Motor neuron (in vitro differentiated cells): ENCODE measurements around the gene ALDH1A1. TPM values are rescaled to one million over a fixed set of nuclear protein-coding genes. Genes with fewer than 3 reads are reported as not detected.

Experiments
- ATAC-seq, 8 experiments: fragments of 200-7000 bp; cut with Tn5 transposase; replicated peaks in 6 of 8; 2 replicates each; pipeline ENCODE4 v1.8.0; 2021; ENCODE audit warnings: mild to moderate bottlenecking in 8 of 8, moderate library complexity in 8 of 8
- H3K27ac ChIP-seq, 2 donors: fragments of 250-450 bp; sonication (Bioruptor Pico); 2 replicates each; pipeline ENCODE4 v1.9.0; 2021; ENCODE audit warnings: antibody characterized with exemption in 2 of 2, mild to moderate bottlenecking in 2 of 2, moderate library complexity in 1 of 2
- H3K4me1 ChIP-seq, 2 donors: fragments of 250-450 bp; sonication (Bioruptor Pico); replicated peaks in 1 of 2; 2 replicates each; pipeline ENCODE4 v1.6.1; 2021; ENCODE audit warnings: antibody characterized with exemption in 2 of 2, mild to moderate bottlenecking in 2 of 2, moderate library complexity in 1 of 2
- H3K4me3 ChIP-seq, 5 donors: fragments of 250-450 bp; sonication (Bioruptor Pico); 2 replicates each; pipeline ENCODE4 v1.9.0; 2021; ENCODE audit warnings: antibody characterized with exemption in 5 of 5, mild to moderate bottlenecking in 5 of 5, moderate library complexity in 4 of 5
- WGBS, 10 experiments: fragments of 450-650 bp; shearing (Covaris generic); methylation state at CpG; one replicate each; pipeline ENCODE4 v1.0.0; 2022; 5-methylcytosine and 5-hydroxymethylcytosine counted together
- in situ Hi-C, 9 experiments: fragments of 400-800 bp; cut with MboI; loops; one replicate each; pipeline ENCODE4 v1.15.0; 2021; ENCODE audit warnings: low sequenced_read_pairs in 9 of 9, low pct_unique_long_range_greater_than_20kb in 2 of 9; ENCODE audit not compliant: unreplicated experiment in 9 of 9
- total RNA-seq, 8 experiments: library from RNA; unstranded; fragments of 300-600 nt; gene quantifications; 2 replicates each; pipeline versions ENCODE4 v1.2.3 to v1.2.4, GENCODE V29; 2022

The ALDH1A1 gene
- total RNA-seq, 8 experiments from 2014 or later, result 0.14 to 7.8 (median 0.31) TPM; not detected in 3

DNA sequence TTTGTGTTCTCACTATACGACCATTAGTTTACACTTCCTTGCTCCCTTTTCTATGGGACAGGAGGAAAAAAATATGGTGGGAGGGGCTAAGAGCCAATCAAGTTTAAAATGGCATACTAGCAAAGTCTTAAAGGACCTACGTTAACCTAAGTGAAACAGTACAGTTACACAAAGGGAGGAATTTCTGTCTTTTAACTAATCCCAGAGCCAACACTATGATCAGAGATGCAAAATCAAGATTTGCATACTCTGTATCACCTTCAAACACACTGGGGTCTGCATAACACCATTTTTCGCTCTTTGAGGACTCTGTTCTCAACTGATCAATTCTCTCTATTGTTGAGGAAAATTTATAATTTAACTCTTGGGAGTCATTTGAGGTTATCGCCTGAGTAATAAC is 49.8 kb downstream of the ALDH1A1 start:
- no peak for ATAC-seq
- Histone ChIP-seq H3K4me3 (no peak overlapping the region), H3K27ac (no peak overlapping the region), H3K4me1 (no peaks in the 10 kb centered on the region)
- WGBS, 10 experiments, result 79 to 100% (median 88%) methylated on average over 1 to 4 of the region's 4 CpGs; no CpG with 5 or more reads in 1 of the 10 experiments
- in situ Hi-C loops, result no loop called here

- Histone ChIP-seq H3K27ac (no peak overlapping the region), H3K4me1 (no peaks in the 10 kb centered on the region), H3K4me3 (no peak overlapping the region)
- WGBS, 10 experiments, result 78 to 100% (median 86%) methylated on average over 1 of the region's 1 CpG; no CpG with 5 or more reads in 2 of the 10 experiments
- no peak for ATAC-seq
- in situ Hi-C loops, result no loop called here
These were observed 50.6 kb downstream of the ALDH1A1 start for GRCh38 chr9:72902268-72902667.

DNA sequence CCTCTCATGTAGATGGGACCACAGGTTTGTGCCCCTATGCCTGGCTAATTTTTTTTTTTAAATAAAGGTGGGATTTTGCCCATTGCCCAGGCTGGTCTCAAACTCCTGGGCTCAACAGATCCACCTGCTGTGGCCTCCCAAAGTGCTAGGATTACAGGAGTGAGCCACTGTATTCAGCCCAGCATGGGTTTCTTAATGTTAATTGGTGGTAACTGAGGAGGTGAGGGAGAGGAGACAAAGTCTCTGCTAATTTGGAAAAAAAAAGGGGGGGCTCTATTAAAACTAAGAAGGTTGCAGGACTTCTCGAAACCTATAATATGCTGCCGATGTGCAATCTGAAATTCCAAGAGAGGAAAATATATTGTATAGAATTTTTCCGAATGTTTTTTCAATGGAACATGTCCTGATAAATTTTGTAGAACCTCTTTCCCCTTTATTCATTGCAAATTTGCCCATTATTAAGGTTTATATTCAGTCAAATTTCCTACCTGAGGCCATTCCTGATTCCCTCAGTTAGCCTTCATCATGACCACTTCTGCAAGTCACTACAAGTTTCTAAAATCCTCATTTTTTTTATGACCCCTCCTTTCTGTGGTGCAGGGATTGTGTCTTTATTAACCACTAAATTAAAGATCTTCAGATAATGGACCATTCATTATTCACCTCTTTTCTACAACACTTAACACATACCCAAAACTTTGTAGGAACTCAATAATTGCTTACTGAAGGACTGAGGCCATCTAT is 52.9 kb downstream of the ALDH1A1 start:
- 77 to 100% (median 90%) methylated on average over 1 to 3 of the region's 3 CpGs for WGBS, 10 experiments
- ATAC-seq, result no peak
- Histone ChIP-seq H3K4me1 (no peaks in the 10 kb centered on the region), H3K27ac (no peak overlapping the region), H3K4me3 (no peak overlapping the region)
- in situ Hi-C loops, result no loop called here

DNA sequence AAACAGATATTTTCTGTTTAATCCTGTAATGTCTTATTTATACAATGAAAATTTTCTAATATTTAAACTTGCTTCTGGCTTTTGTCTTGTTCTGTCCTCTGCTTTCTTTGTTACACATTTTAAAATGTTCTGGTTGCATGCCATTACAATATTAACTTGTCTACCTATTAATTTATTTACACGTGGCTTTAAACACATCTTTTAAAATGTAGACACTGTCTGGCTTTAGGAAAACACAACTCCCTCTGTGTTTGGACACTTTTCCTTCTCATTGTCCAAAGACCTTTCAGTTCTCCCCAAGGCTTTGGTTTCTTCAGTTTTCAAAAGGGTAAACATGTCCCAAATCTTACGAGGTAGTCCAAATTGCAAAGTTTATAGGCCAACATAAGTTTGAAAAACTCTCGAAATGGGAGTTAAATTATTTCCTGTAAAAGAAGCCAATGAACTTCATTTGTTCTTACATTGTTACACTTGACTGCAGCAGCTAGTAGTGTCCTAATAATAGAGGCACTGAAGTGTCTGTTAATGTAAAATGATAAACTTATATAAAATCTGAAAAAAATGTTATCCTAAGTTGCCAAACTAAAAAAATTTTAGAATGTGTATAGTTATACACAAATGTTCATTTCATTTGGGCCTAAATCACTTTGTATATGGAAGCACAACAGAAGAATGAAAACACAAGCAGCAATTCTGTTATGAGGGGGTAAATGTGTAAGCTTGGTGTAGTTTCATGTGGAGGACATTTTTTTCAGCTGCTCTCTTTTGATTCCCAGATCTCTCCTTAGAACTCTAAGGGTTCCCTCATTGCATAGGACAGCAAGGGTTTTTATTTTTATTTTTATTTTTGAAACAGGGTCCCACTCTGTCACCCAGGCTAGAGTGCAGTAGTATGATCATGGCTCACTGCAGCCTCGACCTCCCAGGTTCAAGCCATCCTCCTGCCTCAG is 53.8 kb downstream of the ALDH1A1 start:
- no peaks in the 10 kb centered on the region for H3K4me1 ChIP-seq
- ATAC-seq, result no peak
- in situ Hi-C loops, result no loop called here
- H3K27ac ChIP-seq, result no peak overlapping the region
- no peak overlapping the region for H3K4me3 ChIP-seq
- 29 to 81% (median 61%) methylated on average over 2 to 4 of the region's 4 CpGs; no CpG with 5 or more reads in 2 of the 10 experiments for WGBS, 10 experiments

- Histone ChIP-seq H3K27ac (no peak overlapping the region), H3K4me1 (no peaks in the 10 kb centered on the region), H3K4me3 (no peak overlapping the region)
- WGBS, 10 experiments, result 65 to 100% (median 87%) methylated on average over 1 to 2 of the region's 2 CpGs; no CpG with 5 or more reads in 1 of the 10 experiments
- no peak for ATAC-seq
- in situ Hi-C loops, result no loop called here
These were observed 54.5 kb downstream of the ALDH1A1 start for GRCh38 chr9:72898360-72898759.

- in situ Hi-C loops, result no loop called here
- WGBS, 10 experiments, result 69 to 100% (median 95%) methylated on average over 1 to 3 of the region's 3 CpGs; no CpG with 5 or more reads in 2 of the 10 experiments
These were observed 55.7 kb downstream of the ALDH1A1 start for GRCh38 chr9:72897069-72897649.

GRCh38 chr9:72896439-72896838 is 56.4 kb downstream of the ALDH1A1 start:
- whole genome bisulfite sequencing, 10 experiments, result 67 to 100% (median 100%) methylated on average over 1 of the region's 1 CpG; no CpG with 5 or more reads in 1 of the 10 experiments
- Histone ChIP-seq H3K27ac (no peak overlapping the region), H3K4me3 (no peak overlapping the region), H3K4me1 (no peaks in the 10 kb centered on the region)
- ATAC-seq, result no peak
- in situ Hi-C loops, result no loop called here

More at GRCh38 chr9:72897069-72897649, 55.7 kb downstream of the ALDH1A1 start:
- no peak overlapping the region for H3K27ac ChIP-seq
- H3K4me1 ChIP-seq, result no peaks in the 10 kb centered on the region
- no peak overlapping the region for H3K4me3 ChIP-seq
- no peak for ATAC-seq

DNA sequence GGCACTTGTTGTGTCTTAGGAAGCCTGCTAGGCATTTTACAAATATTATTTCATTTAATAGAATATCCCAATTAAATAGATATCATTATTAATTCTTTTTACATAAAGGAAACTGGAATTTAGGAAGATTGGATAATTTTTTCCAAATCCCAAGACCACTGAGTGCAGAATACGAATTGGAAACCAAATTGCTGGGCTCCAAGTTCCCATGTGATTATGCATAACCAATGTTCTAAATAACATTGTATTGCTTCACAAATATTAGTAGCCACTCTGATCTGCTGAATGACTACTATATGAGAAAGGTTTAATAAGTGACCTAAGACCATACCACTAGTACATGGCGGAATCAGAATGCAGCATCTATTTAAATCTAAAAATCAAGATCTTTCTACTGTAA is 57.7 kb downstream of the ALDH1A1 start:
- ATAC-seq, result no peak
- Histone ChIP-seq H3K4me3 (no peak overlapping the region), H3K27ac (no peak overlapping the region), H3K4me1 (no peaks in the 10 kb centered on the region)
- 60 to 100% (median 96%) methylated on average over 1 to 2 of the region's 2 CpGs for WGBS, 10 experiments
- in situ Hi-C loops, result no loop called here

DNA sequence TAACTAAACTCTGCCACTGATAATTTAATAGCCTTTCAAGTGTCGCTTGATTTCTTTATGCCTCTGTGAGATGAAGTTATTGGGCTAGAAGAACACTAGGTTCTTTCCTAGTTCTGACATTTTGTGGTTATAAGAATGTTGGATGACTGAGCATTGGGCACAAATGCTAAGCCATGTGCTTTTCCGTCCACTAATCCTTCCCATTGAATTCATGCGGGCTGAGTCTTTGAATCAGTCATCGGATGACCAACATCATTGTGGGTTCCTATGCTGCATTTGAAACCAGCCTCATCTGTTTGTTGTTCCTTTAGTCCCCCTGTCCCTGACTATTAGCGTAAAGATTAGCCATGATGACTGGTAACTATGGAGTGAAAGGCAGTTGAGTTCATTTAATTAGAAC is 58.5 kb downstream of the ALDH1A1 start:
- in situ Hi-C loops, result no loop called here
- H3K4me3 ChIP-seq, result no peak overlapping the region
- ATAC-seq, result no peak
- no peak overlapping the region for H3K27ac ChIP-seq
- no peaks in the 10 kb centered on the region for H3K4me1 ChIP-seq
- WGBS, 10 experiments, result 0 to 100% (median 67%) methylated on average over 2 to 5 of the region's 5 CpGs; no CpG with 5 or more reads in 2 of the 10 experiments

DNA sequence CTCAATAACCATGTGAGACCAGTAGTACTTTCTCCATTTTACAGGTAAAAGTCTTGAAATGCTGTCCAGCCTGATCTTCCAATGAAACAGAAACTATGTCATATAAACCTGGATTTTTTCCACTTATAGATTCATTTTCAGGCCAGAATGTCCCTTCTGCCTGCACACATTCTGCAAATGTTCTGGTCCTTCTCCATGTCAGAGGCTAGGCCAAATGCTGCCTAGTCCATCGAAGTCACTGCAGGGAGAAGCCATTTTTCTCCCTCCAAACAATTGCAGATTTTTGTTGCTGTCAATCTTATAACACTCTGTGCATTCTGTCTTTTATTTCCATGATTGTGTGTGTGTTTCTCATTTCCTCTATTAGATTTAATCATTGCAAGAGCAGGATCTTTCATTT is 59.4 kb downstream of the ALDH1A1 start:
- ATAC-seq, result no peak
- in situ Hi-C loops, result no loop called here
- H3K4me3 ChIP-seq, result no peak overlapping the region
- 0 to 100% (median 67%) methylated on average over 1 of the region's 1 CpG; no CpG with 5 or more reads in 3 of the 10 experiments for WGBS, 10 experiments
- H3K27ac ChIP-seq, result no peak overlapping the region
- no peaks in the 10 kb centered on the region for H3K4me1 ChIP-seq

GRCh38 chr9:72891043-72891442 is 61.8 kb downstream of the ALDH1A1 start:
- Histone ChIP-seq H3K27ac (no peak overlapping the region), H3K4me1 (no peaks in the 10 kb centered on the region), H3K4me3 (no peak overlapping the region)
- in situ Hi-C loops, result no loop called here
- 17 to 88% (median 60%) methylated on average over 1 to 2 of the region's 2 CpGs; no CpG with 5 or more reads in 1 of the 10 experiments for WGBS, 10 experiments
- ATAC-seq, result no peak

DNA sequence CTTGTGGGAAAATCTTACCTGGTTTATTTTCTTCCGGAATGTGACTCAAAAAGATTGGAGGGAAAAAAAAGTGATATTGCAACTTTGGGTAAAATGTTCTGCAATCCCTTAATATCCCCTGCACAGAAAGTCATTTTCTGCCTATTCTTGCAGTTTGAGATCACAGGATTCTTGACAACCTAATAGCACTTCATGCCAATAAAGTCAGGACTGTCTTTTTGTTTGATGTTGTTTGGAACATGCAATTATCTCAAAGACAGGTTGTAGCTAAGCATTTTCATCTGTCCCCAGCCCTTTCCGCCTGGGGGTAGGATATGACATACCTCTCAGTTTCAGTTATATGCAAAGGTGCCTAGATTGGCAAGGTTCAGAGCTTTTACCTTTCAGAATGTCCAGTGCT is 63.9 kb downstream of the ALDH1A1 start:
- in situ Hi-C loops, result no loop called here
- ATAC-seq, result no peak
- no peaks in the 10 kb centered on the region for H3K4me1 ChIP-seq
- no peak overlapping the region for H3K4me3 ChIP-seq
- 60 to 100% (median 86%) methylated on average over 1 to 2 of the region's 2 CpGs; no CpG with 5 or more reads in 1 of the 10 experiments for WGBS, 10 experiments
- H3K27ac ChIP-seq, result no peak overlapping the region

GRCh38 chr9:72888067-72888466 is 64.8 kb downstream of the ALDH1A1 start:
- no peaks in the 10 kb centered on the region for H3K4me1 ChIP-seq
- 33 to 100% (median 83%) methylated on average over 1 to 2 of the region's 2 CpGs; no CpG with 5 or more reads in 4 of the 10 experiments for WGBS, 10 experiments
- in situ Hi-C loops, result no loop called here
- no peak overlapping the region for H3K4me3 ChIP-seq
- H3K27ac ChIP-seq, result no peak overlapping the region
- ATAC-seq, result peak in 2 of 8 experiments; percentile 61 to 65
